HG02642 (cell line): ENCODE results near the gene CYP1A2.
"Not testable (repeated sequence)": the region's sequence is repeated elsewhere in the genome, so short reads cannot be mapped to it uniquely, and the experiment has no call there.

Source experiments
- ATAC-seq: cut with Tn5 transposase; IDR thresholded peaks from one replicate; pipeline ENCODE4 v1.9.1; 2021; ENCODE audit warnings: mild to moderate bottlenecking; ENCODE audit not compliant: unreplicated experiment, poor library complexity

CYP1A2 gene

DNA sequence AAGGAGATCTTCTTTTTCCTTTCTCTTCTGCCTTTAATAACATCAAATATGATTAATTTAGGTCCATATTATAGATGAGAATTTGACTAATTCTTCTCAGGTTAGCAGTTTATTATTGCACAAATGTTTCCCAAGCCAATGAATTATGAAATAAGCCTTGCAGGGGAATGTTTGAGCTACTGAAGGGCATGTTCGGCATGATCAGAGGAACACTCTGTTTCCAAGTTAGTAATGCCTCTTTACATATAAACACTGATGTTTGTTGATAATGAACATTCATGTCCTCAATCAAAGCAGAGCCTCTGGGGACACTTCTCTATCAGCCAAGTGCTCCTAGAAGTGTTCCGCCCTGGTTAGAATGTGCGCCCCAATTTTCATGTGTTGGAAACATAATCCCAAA lies 13.3 kb upstream of the CYP1A2 start:
- no peak for ATAC-seq

DNA sequence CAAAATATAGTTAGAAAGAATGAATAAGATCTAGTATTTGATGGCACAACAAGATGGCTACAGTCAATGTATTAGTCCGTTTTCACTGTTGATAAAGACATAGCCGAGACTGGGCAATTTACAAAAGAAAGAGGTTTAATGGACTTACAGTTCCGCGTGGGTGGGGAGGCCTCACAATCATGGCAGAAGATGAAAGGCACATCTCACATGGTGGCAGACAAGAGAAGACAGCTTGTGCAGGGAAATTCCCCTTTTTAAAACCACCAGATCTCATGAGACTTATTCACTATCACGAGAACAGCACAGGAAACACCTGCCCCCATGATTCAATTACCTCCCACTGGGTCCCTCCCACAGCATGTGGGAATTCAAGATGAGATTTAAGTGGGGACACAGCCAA lies 10.4 kb upstream of the CYP1A2 start:
- ATAC-seq, result not testable (repeated sequence)

DNA sequence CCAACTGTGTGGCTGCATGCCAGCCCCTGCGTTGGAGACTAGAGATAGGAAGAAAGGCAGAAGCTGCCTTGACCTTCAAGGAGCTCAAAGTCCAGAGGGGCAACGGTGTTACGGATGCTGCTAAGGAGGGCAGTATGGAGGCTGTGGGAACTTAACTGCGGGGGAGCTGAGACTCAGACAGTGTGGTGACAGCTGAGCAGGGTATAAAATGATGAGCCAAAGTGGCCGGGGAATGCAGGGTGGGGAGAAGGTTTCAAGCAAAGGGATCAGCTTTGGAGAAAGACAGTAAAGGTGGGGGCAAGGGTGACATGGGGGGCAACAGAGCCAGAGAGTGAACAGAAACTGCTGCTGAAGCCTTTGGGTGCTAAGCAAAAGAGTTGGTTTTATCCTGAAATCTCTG lies 6.2 kb upstream of the CYP1A2 start:
- no peak for ATAC-seq

GRCh38 chr15:74746389-74746788 lies 2.3 kb upstream of the CYP1A2 start:
- no peak for ATAC-seq

GRCh38 chr15:74749832-74750231 lies 1.2 kb downstream of the CYP1A2 start:
- ATAC-seq, result no peak

DNA sequence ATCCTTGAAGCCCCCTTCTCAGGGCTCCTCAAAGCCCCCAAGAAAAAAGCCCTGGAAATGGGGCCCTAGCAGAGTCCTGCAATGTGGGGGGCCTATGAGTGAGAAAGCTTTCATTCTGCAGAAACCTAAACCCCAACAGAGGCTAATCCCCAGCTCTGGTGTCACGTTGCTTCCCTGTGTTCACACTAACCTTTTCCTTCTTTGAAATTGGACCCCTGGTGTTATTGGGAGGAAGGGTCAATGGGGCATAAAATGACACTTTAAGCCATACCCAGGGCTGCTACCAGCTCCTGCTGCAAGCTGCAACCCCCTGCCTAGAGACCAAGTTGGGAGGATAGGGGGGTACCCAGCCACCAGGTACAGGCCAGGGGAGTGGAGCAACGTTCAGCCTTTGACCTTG lies 2.1 kb downstream of the CYP1A2 start:
- ATAC-seq, result no peak

- no peak for ATAC-seq
Observed at GRCh38 chr15:74752011-74752410, 3.4 kb downstream of the CYP1A2 start.

DNA sequence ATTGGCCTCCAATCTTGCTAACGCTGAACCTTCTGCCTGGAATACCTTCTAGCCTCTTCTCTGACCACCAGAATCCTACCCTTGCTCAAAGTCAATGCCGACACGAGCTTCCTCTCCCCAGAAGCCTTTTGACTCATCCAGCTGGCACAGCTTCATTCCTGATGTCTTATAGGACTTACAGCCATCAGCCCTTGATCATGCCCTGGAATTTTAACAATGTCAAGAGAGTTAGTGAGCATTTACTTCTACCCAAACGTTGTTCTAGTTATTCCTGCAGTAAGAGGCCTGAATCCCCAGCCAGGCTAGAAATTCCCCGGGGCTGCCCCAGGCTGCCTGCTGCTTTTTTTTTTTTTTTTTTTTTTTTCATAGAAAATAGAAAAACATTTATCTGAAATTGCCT lies 3.9 kb downstream of the CYP1A2 start:
- ATAC-seq, result no peak

GRCh38 chr15:74754593-74755215 lies 6.1 kb downstream of the CYP1A2 start:
- no peak for ATAC-seq

DNA sequence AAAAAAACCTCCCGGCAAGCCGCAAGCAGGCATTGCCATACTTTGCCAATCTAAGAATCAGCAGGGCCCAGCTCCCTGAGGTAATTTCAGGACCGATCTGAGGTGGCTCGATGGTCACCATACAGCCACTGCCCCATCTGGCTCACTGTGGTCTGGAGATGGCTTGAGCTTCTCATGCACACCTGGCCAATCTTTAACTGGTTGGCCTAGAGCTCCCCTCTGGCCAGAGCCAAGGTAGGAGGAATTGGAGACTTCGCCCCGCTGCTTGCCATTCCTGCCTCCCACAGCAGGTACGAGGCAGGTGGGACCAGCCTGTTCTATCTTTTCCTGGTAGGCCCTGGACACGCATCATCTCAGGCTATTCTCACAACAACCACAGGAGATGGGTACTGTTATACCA lies 10.1 kb downstream of the CYP1A2 start:
- no peak for ATAC-seq

GRCh38 chr15:74762791-74763150 lies 14.1 kb downstream of the CYP1A2 start:
- ATAC-seq, result no peak

DNA sequence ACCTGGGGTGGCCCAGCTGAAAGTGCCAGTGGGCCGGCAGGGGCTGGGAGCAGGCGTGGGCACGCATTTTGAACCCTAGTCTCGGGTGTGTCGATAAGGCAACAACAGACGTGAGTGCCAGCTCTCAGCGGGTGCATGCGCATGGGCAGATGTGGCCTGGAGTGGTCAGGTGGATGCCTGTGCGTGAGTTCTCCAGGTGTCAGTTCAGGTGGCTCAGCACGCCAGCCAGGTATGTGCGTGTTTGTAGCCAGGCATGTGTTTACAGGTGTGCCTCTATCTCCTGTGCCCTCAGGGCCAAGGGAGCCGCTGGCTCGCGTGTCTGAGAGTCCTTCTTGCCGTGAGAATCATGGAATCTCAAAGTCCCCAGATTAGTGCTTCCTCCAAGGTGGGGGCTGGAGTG lies 14.8 kb downstream of the CYP1A2 start:
- ATAC-seq, result no peak

DNA sequence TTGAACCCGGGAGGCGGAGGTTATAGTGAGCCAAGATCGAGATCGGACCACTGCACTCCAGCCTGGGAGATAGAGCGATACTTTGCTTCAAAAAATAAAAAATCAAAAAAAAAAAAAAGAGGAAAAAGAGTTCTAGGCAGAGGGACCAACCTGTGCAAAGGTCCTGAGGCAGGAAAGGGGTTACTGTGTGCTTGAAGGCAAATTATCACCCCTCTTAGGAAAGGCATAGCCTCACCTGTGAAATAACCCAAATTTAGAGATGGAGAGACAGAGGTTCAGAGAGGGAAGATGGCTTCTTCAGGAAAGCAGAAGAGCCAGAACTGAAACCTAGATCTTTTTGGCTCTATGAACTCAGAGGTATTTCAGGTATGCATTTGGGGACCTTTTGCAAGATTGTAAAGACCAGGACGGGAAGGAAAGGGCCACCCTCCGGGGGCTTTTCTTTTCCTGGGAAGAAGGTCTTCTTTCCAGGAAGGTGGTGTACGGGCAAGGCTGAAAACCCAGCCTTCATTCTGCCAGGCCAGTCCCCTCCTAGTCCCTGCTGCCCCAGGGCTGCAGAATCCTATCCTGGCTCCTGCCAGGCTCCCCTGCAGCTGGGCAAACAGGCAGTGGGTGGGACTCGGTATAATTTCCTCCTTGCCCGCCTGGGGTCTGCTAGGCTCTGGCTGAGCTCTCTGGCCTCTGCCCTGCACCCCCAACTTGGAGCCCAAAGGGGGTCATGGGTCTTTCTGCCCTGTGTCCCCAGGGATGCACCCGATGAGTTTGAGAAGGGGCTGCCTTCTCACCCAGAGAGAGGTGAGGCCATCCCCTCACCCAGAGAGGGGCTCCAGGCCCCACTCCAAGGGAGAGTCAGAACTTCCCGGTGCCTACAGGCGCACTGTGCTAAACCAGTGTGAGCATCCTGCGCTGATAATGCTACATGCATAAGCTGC lies 18.8 kb downstream of the CYP1A2 start:
- no peak for ATAC-seq

DNA sequence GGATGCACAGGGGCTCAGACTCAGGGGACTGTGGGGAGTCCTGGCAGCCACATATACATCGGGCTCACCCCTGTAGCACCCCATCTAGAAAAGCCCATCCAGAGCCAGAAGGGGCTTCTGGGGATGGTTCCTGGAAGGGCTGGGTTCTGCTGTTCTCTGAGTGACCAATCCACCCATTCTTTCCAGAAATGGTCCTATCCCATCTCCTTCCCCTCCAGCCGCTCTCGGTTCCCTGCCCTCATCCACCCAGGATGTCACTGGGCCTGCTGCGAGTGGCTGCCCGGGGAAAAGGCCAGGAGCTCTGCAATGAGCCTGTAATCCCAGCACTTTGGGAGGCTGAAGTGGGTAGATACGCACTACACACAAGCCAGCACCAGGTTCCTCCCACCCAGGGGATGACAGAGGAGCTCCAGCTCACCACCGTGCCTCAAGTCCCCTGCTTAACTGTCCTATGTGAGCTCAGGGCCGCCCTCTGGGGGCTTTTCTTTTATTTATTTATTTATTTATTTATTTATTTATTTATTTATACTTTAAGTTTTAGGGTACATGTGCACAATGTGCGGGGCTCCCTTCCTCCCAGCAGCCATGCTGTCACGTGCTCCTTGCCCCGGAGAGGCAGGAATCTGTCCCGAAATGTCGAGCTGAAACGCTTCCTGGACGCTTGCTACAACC lies 19.6 kb downstream of the CYP1A2 start:
- no peak for ATAC-seq

DNA sequence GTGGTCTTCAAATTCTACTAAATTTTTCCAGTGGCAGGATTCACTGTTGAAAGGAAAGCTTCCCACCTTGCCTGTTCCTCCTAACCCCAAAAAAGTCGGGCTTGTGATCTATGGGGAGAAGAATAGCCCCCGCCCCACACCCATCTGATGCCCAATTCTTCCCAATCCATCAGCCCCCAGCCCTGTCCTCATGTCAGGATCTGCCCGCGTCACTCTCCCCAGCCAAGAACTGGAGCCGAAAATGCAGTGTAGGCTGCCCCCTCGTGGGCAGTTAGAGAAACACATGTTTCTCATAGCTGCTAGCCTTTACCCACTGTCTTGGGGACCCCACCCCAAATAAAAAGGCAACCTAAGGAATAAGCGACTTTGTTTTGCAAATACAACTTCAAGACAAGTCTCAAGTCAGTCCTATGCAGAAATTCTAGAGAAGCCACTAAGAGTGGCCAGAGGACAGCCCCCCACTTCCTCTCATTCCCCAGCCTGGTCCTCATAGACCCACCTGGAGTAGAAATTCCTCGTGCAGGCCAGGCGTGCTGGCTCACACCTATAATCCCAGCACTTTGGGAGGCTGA lies 20.2 kb downstream of the CYP1A2 start:
- ATAC-seq, result no peak

- no peak for ATAC-seq
Observed at GRCh38 chr15:74769463-74770025, 20.9 kb downstream of the CYP1A2 start.

- ATAC-seq, result no peak
Observed at GRCh38 chr15:74770211-74770903, 21.7 kb downstream of the CYP1A2 start.

DNA sequence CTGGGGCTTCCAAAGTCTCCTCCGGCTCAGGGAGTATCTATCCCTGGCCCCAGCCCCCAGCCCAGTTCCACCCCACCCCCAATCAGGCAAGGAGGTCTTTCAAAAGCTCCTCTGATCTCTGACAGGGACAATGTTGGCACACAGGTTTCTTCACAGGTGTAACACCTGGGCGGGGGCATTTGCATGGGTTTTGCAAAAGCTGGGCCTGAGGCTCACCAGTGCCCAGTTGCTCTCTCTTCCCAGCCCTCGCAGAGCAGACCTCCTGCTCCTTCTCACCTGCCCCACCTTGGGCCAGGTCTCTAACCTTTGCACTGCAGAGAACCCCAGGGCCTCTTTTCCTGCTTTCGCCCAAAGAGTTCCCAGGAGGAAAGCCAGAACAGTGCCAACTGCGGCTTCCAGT lies 24.7 kb downstream of the CYP1A2 start:
- no peak for ATAC-seq

DNA sequence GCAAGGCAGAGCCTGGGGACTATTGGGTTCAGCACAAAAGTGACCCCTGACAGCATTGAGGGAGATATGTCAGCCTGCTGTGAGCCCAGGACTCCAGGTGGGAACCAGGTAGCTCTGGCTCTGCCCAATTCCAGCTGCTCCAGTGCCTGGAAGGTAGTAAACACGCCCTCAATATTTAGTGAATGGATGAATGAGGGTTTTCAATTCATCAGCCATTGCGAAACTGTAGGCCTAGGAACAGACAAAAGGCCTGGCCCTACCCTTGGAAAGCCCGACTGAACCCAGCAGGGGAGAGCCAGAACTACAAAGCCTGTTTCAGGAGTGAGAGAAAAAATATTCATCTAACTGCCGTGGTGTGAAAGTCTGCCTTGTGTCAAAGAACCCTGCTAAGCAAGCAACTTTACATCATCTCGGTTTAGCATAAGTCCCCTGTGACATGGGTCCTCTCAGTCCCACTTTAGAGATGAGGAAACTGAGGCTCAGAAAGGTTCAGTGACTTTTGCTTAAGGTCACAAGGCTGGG lies 25.1 kb downstream of the CYP1A2 start:
- no peak for ATAC-seq

- ATAC-seq, result no peak
Observed at GRCh38 chr15:74775132-74775562, 26.5 kb downstream of the CYP1A2 start.
